ENCODE results near the gene ARMC12.
A peak's percentile ranks its signal among the peaks of the same experiment; 100 is the strongest.
"Not testable (repeated sequence)": the region's sequence is repeated elsewhere in the genome, so short reads cannot be mapped to it uniquely, and the experiment has no call there.

The ARMC12 gene

DNA sequence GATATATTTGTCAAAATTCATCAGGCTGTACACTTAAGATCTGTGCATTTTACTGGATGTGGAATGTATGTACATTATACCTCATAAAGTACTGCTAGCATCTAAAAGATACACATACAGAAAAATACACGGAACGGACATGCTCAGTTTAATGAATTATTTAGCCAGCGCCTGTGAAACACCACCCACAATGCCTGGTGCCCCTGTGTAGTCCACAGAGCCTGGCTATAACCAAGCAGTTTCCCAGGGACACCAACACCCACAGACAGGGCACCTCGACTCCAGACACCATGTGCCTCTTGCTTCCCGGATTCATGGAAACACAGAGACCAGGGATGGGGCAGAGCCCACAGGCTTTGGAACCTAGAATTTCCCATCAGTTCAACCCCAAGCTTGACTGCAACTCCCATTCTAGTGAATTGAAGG, 17.4 kb upstream of the ARMC12 start:
- no peak for DNase-seq

- no peak for DNase-seq
Measured at GRCh38 chr6:35719830-35720733, 16.8 kb upstream of the ARMC12 start.

GRCh38 chr6:35722121-35722761, 14.6 kb upstream of the ARMC12 start:
- DNase-seq: no peak

DNA sequence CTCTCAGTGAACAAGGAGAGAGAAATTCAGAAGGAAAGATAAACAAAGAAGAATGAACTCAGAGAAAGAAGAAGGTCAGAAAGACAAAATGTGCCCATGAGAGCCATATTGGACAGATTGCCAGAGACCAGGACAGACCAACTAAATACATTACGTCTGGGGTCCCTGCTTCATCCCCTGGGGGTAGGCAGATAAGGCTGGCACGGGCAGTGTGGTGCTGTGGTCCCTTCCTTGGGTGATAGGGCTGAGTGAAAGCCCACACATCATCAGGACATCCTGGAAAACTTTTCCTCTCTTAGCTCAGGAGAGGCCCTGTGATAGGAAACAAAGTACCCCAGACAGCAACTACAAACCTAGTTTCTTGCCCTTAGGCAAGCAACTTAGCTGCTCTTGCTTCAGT, 13.2 kb upstream of the ARMC12 start:
- no peak for DNase-seq

- no peak for DNase-seq
Measured at GRCh38 chr6:35724059-35724458, 12.8 kb upstream of the ARMC12 start.

DNA sequence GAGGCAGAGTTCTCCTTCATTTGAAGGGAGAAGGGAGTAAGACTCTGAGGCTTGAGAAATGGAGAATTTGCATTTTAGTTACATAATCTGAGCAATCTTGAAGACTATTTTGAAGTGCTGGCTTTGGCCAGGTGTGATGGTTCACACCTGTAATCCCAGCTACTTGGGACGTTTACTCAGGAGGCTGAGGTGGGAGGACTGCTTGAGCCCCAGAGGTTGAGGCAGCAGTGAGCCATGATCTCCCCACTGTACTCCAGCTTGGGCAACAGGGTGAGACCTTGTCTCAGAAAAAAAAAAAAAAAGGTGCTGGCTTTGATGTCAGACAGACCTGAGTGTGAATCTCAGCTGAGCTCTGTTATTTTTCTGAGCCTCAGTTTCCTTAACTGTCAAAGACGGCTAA, 12.4 kb upstream of the ARMC12 start:
- DNase-seq: no peak

DNA sequence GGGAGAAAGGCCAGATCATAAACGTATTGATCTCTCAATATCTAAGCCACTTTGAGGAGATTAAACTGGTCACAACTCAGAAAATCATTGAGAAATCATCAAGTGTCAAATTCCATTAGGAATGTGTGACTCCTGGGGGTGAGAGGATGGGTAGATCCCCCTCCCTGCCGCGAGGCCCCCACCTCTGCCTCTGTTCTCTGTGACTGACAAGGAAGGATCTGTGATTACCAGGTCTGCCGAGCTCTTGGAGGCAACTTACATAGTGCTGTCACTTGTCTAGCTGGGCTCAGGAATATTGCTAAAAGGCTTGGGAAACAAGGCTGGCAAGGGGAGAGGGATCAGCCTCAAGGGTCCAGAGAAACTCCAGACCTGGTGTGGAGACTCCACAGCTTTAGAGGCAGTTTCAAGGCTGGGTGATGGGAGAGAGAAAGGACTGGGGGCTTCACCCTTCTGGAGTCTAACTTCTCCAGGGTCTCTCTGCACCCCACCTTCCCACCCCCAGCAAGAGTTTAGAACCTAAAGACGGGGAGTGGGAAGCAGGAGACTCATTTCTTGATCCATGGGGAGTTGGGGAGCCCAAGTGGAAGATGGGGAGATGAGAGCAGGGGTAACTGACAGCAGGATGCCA, 11.6 kb upstream of the ARMC12 start:
- DNase-seq: no peak

DNA sequence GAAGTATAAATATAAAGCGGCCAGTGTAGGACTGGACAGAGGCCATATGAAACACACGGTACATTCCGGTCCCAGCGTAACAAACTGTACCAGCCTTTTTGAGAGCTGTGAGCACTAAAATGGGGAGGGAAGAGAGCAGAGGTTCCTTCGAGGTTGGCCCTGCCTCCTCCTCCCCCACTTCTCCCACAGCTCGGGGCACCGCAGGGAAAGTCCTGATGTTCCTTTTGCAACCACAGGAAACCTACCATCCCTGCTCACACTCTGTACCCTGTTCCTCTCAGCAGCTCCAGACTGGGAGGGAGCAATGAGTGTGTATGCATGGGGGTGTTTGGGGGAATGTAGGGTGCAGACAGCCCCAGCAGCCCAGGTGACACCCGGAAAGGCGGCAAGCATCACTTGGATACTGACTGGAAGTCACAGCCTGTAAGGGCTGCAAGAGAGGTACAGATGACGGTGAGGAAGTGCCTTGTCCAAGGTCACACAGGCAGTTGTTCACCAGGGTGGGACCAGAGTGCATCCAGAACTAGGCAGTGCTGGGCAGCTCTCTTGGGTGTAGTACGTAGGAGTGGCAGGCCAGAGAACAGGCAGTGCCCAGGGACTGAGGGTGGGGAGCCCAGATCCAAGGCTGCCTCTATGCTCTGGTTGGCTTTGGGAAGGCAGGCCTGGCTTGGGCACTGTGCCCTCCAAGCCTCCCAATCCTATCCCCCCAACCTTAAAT, 11.0 kb upstream of the ARMC12 start:
- DNase-seq: no peak

GRCh38 chr6:35727231-35727934, 9.4 kb upstream of the ARMC12 start:
- DNase-seq: peak; percentile 60

- peak; percentile 81 for DNase-seq
Measured at GRCh38 chr6:35727935-35728682, 8.7 kb upstream of the ARMC12 start.

GRCh38 chr6:35728683-35729678, 7.9 kb upstream of the ARMC12 start:
- no peak for DNase-seq

- DNase-seq: no peak
Measured at GRCh38 chr6:35729722-35730121, 7.1 kb upstream of the ARMC12 start.

DNA sequence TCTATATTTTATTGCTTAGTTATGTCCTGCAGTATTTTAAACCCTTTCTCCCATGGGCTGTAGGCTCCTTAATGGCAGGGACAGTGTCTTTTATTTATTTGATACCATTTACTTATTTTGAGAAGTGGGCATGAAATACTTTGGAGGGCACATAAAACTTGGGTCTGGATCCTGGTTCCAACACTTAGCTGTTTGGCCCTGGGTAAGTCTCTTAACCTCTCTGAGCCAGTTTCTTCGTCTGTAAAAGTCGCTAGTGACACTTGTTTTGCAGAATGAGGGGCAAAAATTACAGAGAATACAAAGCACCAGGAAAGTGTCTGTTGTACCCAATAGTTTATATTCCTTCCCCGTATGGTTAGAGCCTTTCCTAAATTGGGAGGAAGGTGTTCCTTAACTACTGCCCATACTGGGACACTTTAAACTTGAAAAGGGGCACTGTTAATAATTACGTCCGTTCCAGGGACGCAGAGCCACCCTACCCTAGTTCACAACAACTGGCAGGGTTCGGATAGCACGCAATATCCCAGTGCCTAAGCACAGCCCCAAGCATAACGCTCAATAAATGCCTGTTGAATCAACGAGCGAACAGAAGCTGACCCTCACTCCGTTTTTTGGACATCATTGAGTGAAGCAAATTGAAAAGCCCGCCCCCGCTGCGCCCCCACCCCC, 6.0 kb upstream of the ARMC12 start:
- DNase-seq: no peak

- DNase-seq: peak; percentile 67
Measured at GRCh38 chr6:35731414-35731735, 5.5 kb upstream of the ARMC12 start.

GRCh38 chr6:35731736-35732532, 4.9 kb upstream of the ARMC12 start:
- peak; percentile 63 for DNase-seq

GRCh38 chr6:35733633-35734032, 3.2 kb upstream of the ARMC12 start:
- DNase-seq: no peak

DNA sequence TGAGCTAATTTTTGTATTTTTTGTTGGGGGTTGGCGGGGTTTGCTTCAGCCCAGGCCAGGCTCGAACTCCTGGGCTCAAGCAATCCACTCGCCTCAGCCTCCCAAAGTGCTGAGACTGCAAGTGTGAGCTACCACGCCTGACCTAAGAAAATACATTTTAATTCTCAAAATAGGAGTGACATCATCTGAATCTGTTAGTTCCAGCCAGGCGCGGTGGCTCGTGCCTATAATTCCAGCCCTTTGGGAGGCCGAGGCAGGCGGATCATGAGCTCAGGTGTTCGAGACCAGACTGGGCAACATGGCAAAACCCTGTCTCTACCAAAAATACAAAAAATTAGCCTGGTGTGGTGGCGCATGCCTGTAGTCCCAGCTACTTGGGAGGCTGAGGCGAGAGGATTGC, 2.5 kb upstream of the ARMC12 start:
- DNase-seq: not testable (repeated sequence)

DNA sequence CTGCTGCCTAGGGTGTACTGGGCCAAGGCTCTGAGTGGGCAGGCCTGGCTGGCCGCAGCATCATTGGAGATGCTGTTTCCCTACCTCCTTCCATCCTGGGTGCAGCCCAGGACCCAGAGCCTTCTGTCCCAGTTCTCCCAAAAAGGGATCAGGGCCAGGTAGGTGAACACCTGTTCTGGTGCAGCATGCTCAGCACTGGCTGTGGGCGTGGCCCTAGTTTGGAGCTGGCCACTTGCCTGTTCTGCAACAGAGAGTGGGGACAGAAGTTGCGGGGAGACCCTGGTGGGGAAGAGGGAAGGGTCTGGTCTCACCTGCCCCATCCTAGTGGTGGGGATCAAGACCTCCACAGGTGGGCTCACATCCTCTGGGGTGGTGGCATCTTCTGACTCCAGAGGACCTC, 1.4 kb upstream of the ARMC12 start:
- DNase-seq: no peak

DNA sequence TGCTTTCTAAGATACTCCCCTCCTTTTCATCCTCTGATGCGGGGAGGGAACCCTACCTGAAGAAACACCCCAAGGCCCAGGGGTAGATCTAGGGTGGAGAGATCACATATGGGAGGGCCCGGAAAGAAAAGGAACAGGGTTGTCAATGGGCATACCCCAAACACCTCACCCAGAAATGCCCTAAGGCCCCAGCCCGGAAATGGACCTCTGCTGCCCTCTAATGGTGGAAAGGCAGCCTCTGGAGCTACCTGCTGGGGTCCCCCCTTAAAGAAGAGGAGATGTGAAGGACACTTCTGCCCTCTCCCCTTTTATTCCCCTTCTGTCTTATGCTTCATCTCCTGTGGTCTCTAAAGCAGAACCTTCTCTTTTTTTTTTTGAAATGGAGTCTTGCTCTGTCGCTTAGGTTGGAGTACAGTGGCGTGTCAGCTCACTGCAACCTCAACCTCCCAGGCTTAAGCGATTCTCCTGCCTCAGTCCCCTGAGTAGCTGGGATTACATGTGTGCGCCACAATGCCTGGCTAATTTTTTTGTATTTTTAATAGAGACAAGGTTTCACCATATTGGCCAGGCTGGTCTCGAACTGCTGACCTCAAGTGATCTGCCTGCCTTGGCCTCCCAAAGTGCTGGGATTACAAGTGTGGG, 458 bp upstream of the ARMC12 start:
- DNase-seq: peak; percentile 50

Measured in T1000 (cell line).